ENCODE measurements around the gene ANKRD36B.
"Not testable (repeated sequence)": the region's sequence is repeated elsewhere in the genome, so short reads cannot be mapped to it uniquely, and the experiment has no call there.

ANKRD36B gene

DNA sequence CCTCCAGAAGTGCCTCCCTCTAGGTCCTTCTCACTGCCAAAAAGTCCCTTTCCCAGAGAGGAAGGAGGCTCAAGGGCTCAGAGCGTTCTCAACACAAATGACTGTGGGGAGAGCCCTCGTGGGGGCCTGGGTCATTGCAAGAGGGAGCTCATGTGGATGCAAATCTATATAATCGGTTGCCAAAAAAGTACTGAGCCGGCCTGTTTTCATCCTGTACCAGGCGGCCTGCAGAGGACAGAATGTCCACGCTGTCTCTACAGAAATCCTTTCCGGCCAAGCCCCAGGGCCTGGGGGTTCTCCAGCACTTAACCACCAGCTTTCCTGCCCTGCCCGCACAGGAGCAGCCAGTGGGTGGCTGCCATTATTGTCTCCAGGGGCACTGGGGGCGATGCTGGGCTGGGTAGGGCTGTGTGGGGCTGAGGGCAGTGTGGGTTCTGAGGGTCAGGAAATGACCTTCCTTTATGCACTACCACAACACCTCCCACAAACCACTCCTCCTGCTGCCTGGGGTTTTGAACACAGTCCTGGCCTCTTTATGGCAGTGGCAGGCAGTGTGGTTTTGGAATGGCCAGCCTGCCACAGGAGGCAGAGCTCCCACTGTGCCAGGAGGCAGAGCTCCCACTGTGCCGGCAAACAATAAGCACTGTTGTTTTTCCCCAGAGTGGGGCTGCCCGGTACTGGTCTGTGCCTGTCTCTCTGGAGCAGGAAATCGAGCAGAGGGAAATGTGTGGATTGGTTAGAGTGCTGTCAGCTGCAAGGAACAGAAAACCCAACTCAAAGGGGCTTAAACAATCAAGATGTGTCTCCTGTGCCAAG is 16.1 kb upstream of the ANKRD36B start:
- not testable (repeated sequence) for H3K4me3 ChIP-seq (ENCODE audit: low read depth in 1 of 5, low read length in 5 of 5); H3K27ac ChIP-seq (ENCODE audit: low read depth, low read length); H3K9me3 ChIP-seq (ENCODE audit: control insufficient read depth in 5 of 5, low read length in 5 of 5); H3K9ac ChIP-seq (ENCODE audit: low read length in 5 of 5); H3K36me3 ChIP-seq (ENCODE audit: control insufficient read depth in 5 of 5, insufficient read depth in 5 of 5, low read length in 5 of 5); H3K4me1 ChIP-seq (ENCODE audit: control insufficient read depth in 5 of 5, insufficient read depth in 5 of 5, low read length in 5 of 5); H3K27me3 ChIP-seq (ENCODE audit: control insufficient read depth in 5 of 5, insufficient read depth in 4 of 5, low read length in 5 of 5)

DNA sequence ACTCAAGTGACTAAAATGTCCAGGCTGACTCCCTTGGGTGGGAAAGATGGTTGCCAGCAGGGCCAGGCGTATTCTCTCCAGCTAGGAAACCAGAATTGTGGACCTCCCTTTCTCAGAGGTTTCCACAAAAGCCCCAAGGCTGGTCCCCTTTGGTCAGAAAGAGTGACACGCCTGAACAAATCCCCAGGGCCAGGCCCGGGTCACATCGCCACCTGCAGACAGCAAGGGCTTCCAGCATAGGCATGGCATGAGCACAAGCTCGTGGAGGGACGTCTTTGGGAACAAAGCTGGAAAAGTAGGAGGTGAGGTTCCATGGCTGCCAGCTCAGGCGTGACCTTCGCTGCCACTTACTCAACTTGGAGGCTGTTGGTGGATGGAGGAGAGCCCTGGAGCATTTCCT is 15.4 kb upstream of the ANKRD36B start:
- not testable (repeated sequence) for H3K9ac ChIP-seq (ENCODE audit: low read length in 5 of 5); H3K4me1 ChIP-seq (ENCODE audit: control insufficient read depth in 5 of 5, insufficient read depth in 5 of 5, low read length in 5 of 5); H3K36me3 ChIP-seq (ENCODE audit: control insufficient read depth in 5 of 5, insufficient read depth in 5 of 5, low read length in 5 of 5); H3K27me3 ChIP-seq (ENCODE audit: control insufficient read depth in 5 of 5, insufficient read depth in 4 of 5, low read length in 5 of 5); H3K9me3 ChIP-seq (ENCODE audit: control insufficient read depth in 5 of 5, low read length in 5 of 5); H3K27ac ChIP-seq (ENCODE audit: low read depth, low read length); H3K4me3 ChIP-seq (ENCODE audit: low read depth in 1 of 5, low read length in 5 of 5)

DNA sequence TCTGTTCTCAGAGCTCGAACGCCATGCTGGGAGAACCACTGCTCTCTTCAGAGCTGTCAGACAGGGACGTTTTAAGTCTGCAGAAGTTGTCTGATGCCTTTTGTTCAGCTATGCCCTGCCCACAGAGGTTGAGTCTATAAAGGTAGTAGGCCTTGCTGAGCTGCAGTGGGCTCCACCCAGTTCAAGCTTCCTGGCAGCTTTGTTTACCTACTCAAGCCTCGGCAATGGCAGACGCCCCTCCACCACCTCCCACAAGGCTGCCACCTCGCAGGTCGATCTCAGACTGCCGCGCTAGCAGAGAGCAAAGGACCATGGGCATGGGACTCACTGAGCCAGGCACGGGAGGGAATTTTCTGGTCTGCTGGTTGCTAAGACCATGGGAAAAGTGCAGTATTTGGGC is 11.9 kb upstream of the ANKRD36B start:
- not testable (repeated sequence) for H3K4me3 ChIP-seq (ENCODE audit: low read depth in 1 of 5, low read length in 5 of 5); H3K4me1 ChIP-seq (ENCODE audit: control insufficient read depth in 5 of 5, insufficient read depth in 5 of 5, low read length in 5 of 5); H3K9ac ChIP-seq (ENCODE audit: low read length in 5 of 5); H3K27me3 ChIP-seq (ENCODE audit: control insufficient read depth in 5 of 5, insufficient read depth in 4 of 5, low read length in 5 of 5); H3K36me3 ChIP-seq (ENCODE audit: control insufficient read depth in 5 of 5, insufficient read depth in 5 of 5, low read length in 5 of 5); H3K9me3 ChIP-seq (ENCODE audit: control insufficient read depth in 5 of 5, low read length in 5 of 5); H3K27ac ChIP-seq (ENCODE audit: low read depth, low read length)

DNA sequence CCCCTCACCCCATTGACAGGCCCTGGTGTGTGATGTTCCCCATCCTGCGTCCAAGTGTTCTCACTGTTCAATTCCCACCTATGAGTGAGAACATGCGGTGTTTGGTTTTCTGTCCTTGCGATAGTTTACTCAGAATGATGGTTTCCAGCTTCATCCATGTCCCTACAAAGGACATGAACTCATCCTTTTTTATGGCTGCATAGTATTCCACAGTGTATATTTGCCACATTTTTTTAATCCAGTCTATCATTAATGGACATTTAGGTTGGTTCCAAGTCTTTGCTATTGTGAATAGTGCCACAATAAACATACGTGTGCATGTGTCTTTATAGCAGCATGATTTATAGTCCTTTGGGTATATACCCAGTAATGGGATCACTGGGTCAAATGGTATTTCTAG is 6.5 kb upstream of the ANKRD36B start:
- H3K4me3 ChIP-seq (ENCODE audit: low read depth in 1 of 5, low read length in 5 of 5); H3K9me3 ChIP-seq (ENCODE audit: control insufficient read depth in 5 of 5, low read length in 5 of 5); H3K4me1 ChIP-seq (ENCODE audit: control insufficient read depth in 5 of 5, insufficient read depth in 5 of 5, low read length in 5 of 5); H3K27me3 ChIP-seq (ENCODE audit: control insufficient read depth in 5 of 5, insufficient read depth in 4 of 5, low read length in 5 of 5); H3K36me3 ChIP-seq (ENCODE audit: control insufficient read depth in 5 of 5, insufficient read depth in 5 of 5, low read length in 5 of 5); H3K9ac ChIP-seq (ENCODE audit: low read length in 5 of 5); H3K27ac ChIP-seq (ENCODE audit: low read depth, low read length): not testable (repeated sequence)

DNA sequence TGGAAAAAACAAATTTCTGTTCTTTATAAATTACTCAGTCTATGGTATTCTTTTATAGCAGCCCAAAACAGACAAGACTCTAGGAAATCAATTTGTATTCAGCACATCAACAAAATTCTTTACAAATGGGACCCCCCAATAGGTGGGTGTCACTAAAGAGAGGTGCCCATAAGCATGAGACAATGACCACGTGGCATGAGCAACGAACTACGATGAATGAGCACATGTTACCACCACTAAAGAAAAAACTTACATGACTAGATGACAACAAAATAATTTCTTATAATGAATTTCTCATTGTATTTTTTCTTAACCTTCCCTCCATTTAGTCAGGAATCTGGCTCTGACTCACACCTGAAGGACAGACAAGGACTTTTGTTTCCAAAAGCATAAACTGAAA is 3.8 kb upstream of the ANKRD36B start:
- H3K9me3 ChIP-seq (ENCODE audit: control insufficient read depth in 5 of 5, low read length in 5 of 5); H3K4me1 ChIP-seq (ENCODE audit: control insufficient read depth in 5 of 5, insufficient read depth in 5 of 5, low read length in 5 of 5); H3K36me3 ChIP-seq (ENCODE audit: control insufficient read depth in 5 of 5, insufficient read depth in 5 of 5, low read length in 5 of 5); H3K4me3 ChIP-seq (ENCODE audit: low read depth in 1 of 5, low read length in 5 of 5); H3K9ac ChIP-seq (ENCODE audit: low read length in 5 of 5); H3K27me3 ChIP-seq (ENCODE audit: control insufficient read depth in 5 of 5, insufficient read depth in 4 of 5, low read length in 5 of 5); H3K27ac ChIP-seq (ENCODE audit: low read depth, low read length): not testable (repeated sequence)

DNA sequence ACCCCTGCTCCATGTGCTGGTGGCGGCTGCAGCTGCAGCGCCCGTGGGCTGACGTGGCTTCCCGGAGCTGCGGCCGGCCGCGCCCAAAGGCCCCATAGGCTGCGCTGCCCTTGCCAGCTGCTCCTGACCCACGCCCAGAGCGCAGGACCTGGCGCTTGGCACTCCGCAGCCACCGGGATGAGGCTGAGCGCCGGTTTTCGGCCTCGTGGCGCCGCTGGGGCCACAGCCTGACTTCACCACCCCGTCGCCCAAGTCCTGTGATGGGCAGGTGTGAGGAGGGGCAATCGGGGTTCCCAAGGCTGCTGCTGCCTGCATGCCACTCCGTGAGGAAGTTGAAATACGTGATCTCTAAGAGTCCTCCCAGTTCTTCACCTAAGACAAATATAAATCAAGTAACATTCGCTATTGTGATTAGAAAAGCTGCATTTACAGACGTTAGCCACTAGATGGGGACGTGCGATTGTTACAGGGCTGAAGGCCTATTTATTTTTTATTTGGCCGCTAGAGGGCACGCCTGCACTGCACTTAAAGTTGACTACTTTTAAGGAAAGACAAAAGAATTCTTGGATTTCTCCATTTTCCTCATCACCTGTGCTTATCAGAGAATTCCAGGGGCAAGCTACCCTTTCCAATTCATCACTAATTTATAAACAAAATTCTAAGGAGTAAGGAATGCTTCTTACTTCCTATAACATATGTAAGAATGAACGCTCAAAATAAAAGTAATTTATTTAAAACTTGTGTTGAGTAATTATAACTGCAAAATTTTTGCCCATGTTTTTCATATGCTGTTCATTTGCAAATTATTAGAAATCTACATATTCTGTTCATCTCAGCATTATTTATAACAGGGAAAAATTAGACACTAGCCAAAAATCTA is 1.1 kb upstream of the ANKRD36B start:
- not testable (repeated sequence) for H3K36me3 ChIP-seq (ENCODE audit: control insufficient read depth in 5 of 5, insufficient read depth in 5 of 5, low read length in 5 of 5); H3K4me1 ChIP-seq (ENCODE audit: control insufficient read depth in 5 of 5, insufficient read depth in 5 of 5, low read length in 5 of 5); H3K9me3 ChIP-seq (ENCODE audit: control insufficient read depth in 5 of 5, low read length in 5 of 5); H3K27me3 ChIP-seq (ENCODE audit: control insufficient read depth in 5 of 5, insufficient read depth in 4 of 5, low read length in 5 of 5)
- peak overlapping the region; percentile 89 for H3K27ac ChIP-seq (ENCODE audit: low read depth, low read length)
- peak overlapping the region in 4 of 5 donors; percentile 72 to 92 (median 76) for H3K9ac ChIP-seq (ENCODE audit: low read length in 5 of 5)
- H3K4me3 ChIP-seq (ENCODE audit: low read depth in 1 of 5, low read length in 5 of 5), result peak overlapping the region; percentile 59 to 80 (median 65)

DNA sequence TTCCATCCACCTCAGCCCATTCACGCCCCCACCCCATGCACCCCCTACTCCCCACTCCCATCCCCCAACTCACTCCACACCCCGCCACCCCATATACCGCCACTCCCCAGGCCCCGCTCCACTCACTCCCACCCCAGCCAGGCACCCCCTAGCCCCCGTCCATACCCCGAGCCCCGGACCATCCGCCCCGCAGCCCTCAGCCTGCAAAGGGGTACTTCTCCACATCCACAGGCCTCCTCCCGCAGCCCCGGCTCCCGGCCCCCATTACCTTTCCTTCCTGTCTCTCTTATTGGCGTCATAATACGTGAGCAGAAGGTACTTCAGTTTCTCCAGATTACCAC is 450 bp downstream of the ANKRD36B start:
- H3K27me3 ChIP-seq (ENCODE audit: control insufficient read depth in 5 of 5, insufficient read depth in 4 of 5, low read length in 5 of 5); H3K36me3 ChIP-seq (ENCODE audit: control insufficient read depth in 5 of 5, insufficient read depth in 5 of 5, low read length in 5 of 5); H3K4me1 ChIP-seq (ENCODE audit: control insufficient read depth in 5 of 5, insufficient read depth in 5 of 5, low read length in 5 of 5); H3K9me3 ChIP-seq (ENCODE audit: control insufficient read depth in 5 of 5, low read length in 5 of 5): not testable (repeated sequence)
- H3K27ac ChIP-seq (ENCODE audit: low read depth, low read length), result peak overlapping the region; percentile 30
- H3K4me3 ChIP-seq (ENCODE audit: low read depth in 1 of 5, low read length in 5 of 5), result peak overlapping the region; percentile 66 to 88 (median 76)
- peak overlapping the region in 3 of 5 donors; percentile 60 to 77 (median 68) for H3K9ac ChIP-seq (ENCODE audit: low read length in 5 of 5)

DNA sequence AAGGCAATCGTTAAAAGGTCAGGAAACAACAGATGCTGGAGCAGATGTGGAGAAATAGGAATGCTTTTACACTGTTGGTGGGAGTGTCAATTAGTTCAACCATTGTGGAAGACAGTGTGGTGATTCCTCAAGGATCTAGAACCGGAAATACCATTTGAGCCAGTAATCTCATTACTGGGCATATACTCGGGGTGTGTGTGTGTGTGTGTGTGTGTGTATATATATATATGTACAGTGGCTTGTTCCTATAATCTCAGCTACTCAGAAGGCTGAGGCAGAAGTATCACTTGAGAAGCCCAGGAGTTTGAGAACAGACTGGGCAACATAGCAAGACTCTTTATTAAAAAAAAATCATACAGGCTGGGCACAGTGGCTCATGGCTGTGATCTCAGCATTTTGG is 24.0 kb downstream of the ANKRD36B start:
- not testable (repeated sequence) for H3K4me1 ChIP-seq (ENCODE audit: control insufficient read depth in 5 of 5, insufficient read depth in 5 of 5, low read length in 5 of 5); H3K9me3 ChIP-seq (ENCODE audit: control insufficient read depth in 5 of 5, low read length in 5 of 5); H3K4me3 ChIP-seq (ENCODE audit: low read depth in 1 of 5, low read length in 5 of 5); H3K9ac ChIP-seq (ENCODE audit: low read length in 5 of 5); H3K27me3 ChIP-seq (ENCODE audit: control insufficient read depth in 5 of 5, insufficient read depth in 4 of 5, low read length in 5 of 5); H3K27ac ChIP-seq (ENCODE audit: low read depth, low read length); H3K36me3 ChIP-seq (ENCODE audit: control insufficient read depth in 5 of 5, insufficient read depth in 5 of 5, low read length in 5 of 5)

DNA sequence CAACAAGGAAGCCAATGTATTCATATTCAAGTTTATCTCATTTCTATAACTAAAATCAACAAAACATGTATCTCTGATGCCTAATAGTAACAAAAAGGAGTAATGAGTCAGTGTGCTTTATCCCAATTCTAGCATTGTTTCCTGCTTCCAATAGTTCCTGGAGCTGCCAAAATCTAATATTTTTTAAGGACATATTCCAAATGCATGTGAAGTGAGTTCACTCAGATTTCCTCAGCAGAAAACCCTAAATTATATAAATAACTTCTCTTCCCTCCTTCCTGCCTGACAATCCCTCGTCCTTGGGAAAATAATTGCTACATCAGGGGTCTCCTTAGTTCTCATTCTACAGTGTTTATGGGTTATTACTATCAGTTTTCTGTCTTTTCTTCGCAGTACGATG is 37.3 kb downstream of the ANKRD36B start:
- H3K9me3 ChIP-seq (ENCODE audit: control insufficient read depth in 5 of 5, low read length in 5 of 5); H3K27me3 ChIP-seq (ENCODE audit: control insufficient read depth in 5 of 5, insufficient read depth in 4 of 5, low read length in 5 of 5); H3K9ac ChIP-seq (ENCODE audit: low read length in 5 of 5); H3K4me3 ChIP-seq (ENCODE audit: low read depth in 1 of 5, low read length in 5 of 5); H3K27ac ChIP-seq (ENCODE audit: low read depth, low read length); H3K4me1 ChIP-seq (ENCODE audit: control insufficient read depth in 5 of 5, insufficient read depth in 5 of 5, low read length in 5 of 5): not testable (repeated sequence)
- H3K36me3 ChIP-seq (ENCODE audit: control insufficient read depth in 5 of 5, insufficient read depth in 5 of 5, low read length in 5 of 5), result peaks cover 0 to 28% (median 6%) of the 10 kb centered on the region in 5 donors

DNA sequence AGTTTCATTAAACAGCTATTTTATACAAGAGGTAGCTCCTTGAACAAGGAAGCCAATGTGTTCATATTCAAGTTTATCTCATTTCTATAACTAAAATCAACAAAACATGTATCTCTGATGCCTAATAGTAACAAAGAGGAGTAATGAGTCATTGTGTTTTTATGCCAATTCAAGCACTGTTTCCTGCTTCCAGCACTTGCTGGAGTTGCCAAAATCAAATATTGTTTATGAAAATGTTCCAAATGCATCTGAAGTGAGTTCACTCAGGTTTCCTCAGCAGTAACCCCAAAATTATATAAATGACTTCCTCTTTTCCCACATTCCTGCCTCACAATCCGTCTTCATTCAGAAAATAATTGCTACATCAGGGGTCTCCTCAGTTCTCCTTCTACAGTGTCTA is 39.2 kb downstream of the ANKRD36B start:
- H3K4me1 ChIP-seq (ENCODE audit: control insufficient read depth in 5 of 5, insufficient read depth in 5 of 5, low read length in 5 of 5); H3K27me3 ChIP-seq (ENCODE audit: control insufficient read depth in 5 of 5, insufficient read depth in 4 of 5, low read length in 5 of 5); H3K27ac ChIP-seq (ENCODE audit: low read depth, low read length); H3K9me3 ChIP-seq (ENCODE audit: control insufficient read depth in 5 of 5, low read length in 5 of 5); H3K9ac ChIP-seq (ENCODE audit: low read length in 5 of 5); H3K4me3 ChIP-seq (ENCODE audit: low read depth in 1 of 5, low read length in 5 of 5): not testable (repeated sequence)
- peaks cover 0 to 28% (median 11%) of the 10 kb centered on the region in 5 donors for H3K36me3 ChIP-seq (ENCODE audit: control insufficient read depth in 5 of 5, insufficient read depth in 5 of 5, low read length in 5 of 5)

All from subcutaneous abdominal adipose tissue (tissue), 5 donors.